ENCODE results near the gene WASHC2C.
"Not testable (repeated sequence)": the region's sequence is repeated elsewhere in the genome, so short reads cannot be mapped to it uniquely, and the experiment has no call there.

The WASHC2C gene

GRCh38 chr10:45809837-45810236 is 82.8 kb downstream of the WASHC2C start:
- no peaks in the 10 kb centered on the region for H3K27me3 ChIP-seq (ENCODE audit: control insufficient read depth in 1 of 2, insufficient read depth in 2 of 2, low read length in 2 of 2)
- no peak overlapping the region for H3K9ac ChIP-seq (ENCODE audit: low read depth in 1 of 2, low read length in 2 of 2)
- no peak overlapping the region for H3K4me3 ChIP-seq (ENCODE audit: low read depth in 1 of 2, low read length in 2 of 2)
- H3K9me3 ChIP-seq (ENCODE audit: control insufficient read depth in 1 of 2, low read length in 2 of 2) = no peaks in the 10 kb centered on the region
- no peak overlapping the region for H3K27ac ChIP-seq (ENCODE audit: low read depth, low read length)
- no peaks in the 10 kb centered on the region for H3K4me1 ChIP-seq (ENCODE audit: control insufficient read depth in 1 of 2, insufficient read depth in 2 of 2, low read length in 2 of 2)
- no peaks in the 10 kb centered on the region for H3K36me3 ChIP-seq (ENCODE audit: control insufficient read depth in 1 of 2, insufficient read depth in 2 of 2, low read length in 2 of 2)

GRCh38 chr10:45811075-45811474 is 84.0 kb downstream of the WASHC2C start:
- no peak overlapping the region for H3K4me3 ChIP-seq (ENCODE audit: low read depth in 1 of 2, low read length in 2 of 2)
- no peaks in the 10 kb centered on the region for H3K4me1 ChIP-seq (ENCODE audit: control insufficient read depth in 1 of 2, insufficient read depth in 2 of 2, low read length in 2 of 2)
- H3K9me3 ChIP-seq (ENCODE audit: control insufficient read depth in 1 of 2, low read length in 2 of 2) = no peaks in the 10 kb centered on the region
- H3K9ac ChIP-seq (ENCODE audit: low read depth in 1 of 2, low read length in 2 of 2) = no peak overlapping the region
- no peaks in the 10 kb centered on the region for H3K27me3 ChIP-seq (ENCODE audit: control insufficient read depth in 1 of 2, insufficient read depth in 2 of 2, low read length in 2 of 2)
- no peaks in the 10 kb centered on the region for H3K36me3 ChIP-seq (ENCODE audit: control insufficient read depth in 1 of 2, insufficient read depth in 2 of 2, low read length in 2 of 2)
- no peak overlapping the region for H3K27ac ChIP-seq (ENCODE audit: low read depth, low read length)

- H3K27ac ChIP-seq (ENCODE audit: low read depth, low read length); H3K4me3 ChIP-seq (ENCODE audit: low read depth in 1 of 2, low read length in 2 of 2); H3K9ac ChIP-seq (ENCODE audit: low read depth in 1 of 2, low read length in 2 of 2); H3K4me1 ChIP-seq (ENCODE audit: control insufficient read depth in 1 of 2, insufficient read depth in 2 of 2, low read length in 2 of 2); H3K9me3 ChIP-seq (ENCODE audit: control insufficient read depth in 1 of 2, low read length in 2 of 2); H3K27me3 ChIP-seq (ENCODE audit: control insufficient read depth in 1 of 2, insufficient read depth in 2 of 2, low read length in 2 of 2); H3K36me3 ChIP-seq (ENCODE audit: control insufficient read depth in 1 of 2, insufficient read depth in 2 of 2, low read length in 2 of 2): not testable (repeated sequence)
Measured at GRCh38 chr10:45812959-45813358, 85.9 kb downstream of the WASHC2C start.

- H3K9me3 ChIP-seq (ENCODE audit: control insufficient read depth in 1 of 2, low read length in 2 of 2); H3K4me3 ChIP-seq (ENCODE audit: low read depth in 1 of 2, low read length in 2 of 2); H3K9ac ChIP-seq (ENCODE audit: low read depth in 1 of 2, low read length in 2 of 2); H3K27ac ChIP-seq (ENCODE audit: low read depth, low read length); H3K36me3 ChIP-seq (ENCODE audit: control insufficient read depth in 1 of 2, insufficient read depth in 2 of 2, low read length in 2 of 2); H3K4me1 ChIP-seq (ENCODE audit: control insufficient read depth in 1 of 2, insufficient read depth in 2 of 2, low read length in 2 of 2); H3K27me3 ChIP-seq (ENCODE audit: control insufficient read depth in 1 of 2, insufficient read depth in 2 of 2, low read length in 2 of 2): not testable (repeated sequence)
Measured at GRCh38 chr10:45814146-45814545, 87.1 kb downstream of the WASHC2C start.

GRCh38 chr10:45817130-45817859 is 90.2 kb downstream of the WASHC2C start:
- H3K27ac ChIP-seq (ENCODE audit: low read depth, low read length) = no peak overlapping the region
- no peaks in the 10 kb centered on the region for H3K36me3 ChIP-seq (ENCODE audit: control insufficient read depth in 1 of 2, insufficient read depth in 2 of 2, low read length in 2 of 2)
- no peaks in the 10 kb centered on the region for H3K27me3 ChIP-seq (ENCODE audit: control insufficient read depth in 1 of 2, insufficient read depth in 2 of 2, low read length in 2 of 2)
- H3K9ac ChIP-seq (ENCODE audit: low read depth in 1 of 2, low read length in 2 of 2) = no peak overlapping the region
- H3K4me1 ChIP-seq (ENCODE audit: control insufficient read depth in 1 of 2, insufficient read depth in 2 of 2, low read length in 2 of 2) = no peaks in the 10 kb centered on the region
- H3K9me3 ChIP-seq (ENCODE audit: control insufficient read depth in 1 of 2, low read length in 2 of 2) = no peaks in the 10 kb centered on the region
- no peak overlapping the region for H3K4me3 ChIP-seq (ENCODE audit: low read depth in 1 of 2, low read length in 2 of 2)

GRCh38 chr10:45817912-45818311 is 90.8 kb downstream of the WASHC2C start:
- Histone ChIP-seq H3K36me3 (ENCODE audit: control insufficient read depth in 1 of 2, insufficient read depth in 2 of 2, low read length in 2 of 2) (no peaks in the 10 kb centered on the region), H3K4me3 (ENCODE audit: low read depth in 1 of 2, low read length in 2 of 2) (no peak overlapping the region), H3K9me3 (ENCODE audit: control insufficient read depth in 1 of 2, low read length in 2 of 2) (no peaks in the 10 kb centered on the region), H3K27ac (ENCODE audit: low read depth, low read length) (no peak overlapping the region), H3K27me3 (ENCODE audit: control insufficient read depth in 1 of 2, insufficient read depth in 2 of 2, low read length in 2 of 2) (no peaks in the 10 kb centered on the region), H3K9ac (ENCODE audit: low read depth in 1 of 2, low read length in 2 of 2) (no peak overlapping the region), H3K4me1 (ENCODE audit: control insufficient read depth in 1 of 2, insufficient read depth in 2 of 2, low read length in 2 of 2) (no peaks in the 10 kb centered on the region)

- no peak overlapping the region for H3K9ac ChIP-seq (ENCODE audit: low read depth in 1 of 2, low read length in 2 of 2)
- no peak overlapping the region for H3K27ac ChIP-seq (ENCODE audit: low read depth, low read length)
- no peaks in the 10 kb centered on the region for H3K9me3 ChIP-seq (ENCODE audit: control insufficient read depth in 1 of 2, low read length in 2 of 2)
- H3K4me3 ChIP-seq (ENCODE audit: low read depth in 1 of 2, low read length in 2 of 2) = no peak overlapping the region
- H3K4me1 ChIP-seq (ENCODE audit: control insufficient read depth in 1 of 2, insufficient read depth in 2 of 2, low read length in 2 of 2) = no peaks in the 10 kb centered on the region
- no peaks in the 10 kb centered on the region for H3K36me3 ChIP-seq (ENCODE audit: control insufficient read depth in 1 of 2, insufficient read depth in 2 of 2, low read length in 2 of 2)
- no peaks in the 10 kb centered on the region for H3K27me3 ChIP-seq (ENCODE audit: control insufficient read depth in 1 of 2, insufficient read depth in 2 of 2, low read length in 2 of 2)
Measured at GRCh38 chr10:45819552-45819951, 92.5 kb downstream of the WASHC2C start.

- H3K9me3 ChIP-seq (ENCODE audit: control insufficient read depth in 1 of 2, low read length in 2 of 2); H3K4me1 ChIP-seq (ENCODE audit: control insufficient read depth in 1 of 2, insufficient read depth in 2 of 2, low read length in 2 of 2); H3K4me3 ChIP-seq (ENCODE audit: low read depth in 1 of 2, low read length in 2 of 2); H3K36me3 ChIP-seq (ENCODE audit: control insufficient read depth in 1 of 2, insufficient read depth in 2 of 2, low read length in 2 of 2); H3K27me3 ChIP-seq (ENCODE audit: control insufficient read depth in 1 of 2, insufficient read depth in 2 of 2, low read length in 2 of 2); H3K27ac ChIP-seq (ENCODE audit: low read depth, low read length); H3K9ac ChIP-seq (ENCODE audit: low read depth in 1 of 2, low read length in 2 of 2): not testable (repeated sequence)
Measured at GRCh38 chr10:45820107-45820830, 93.2 kb downstream of the WASHC2C start.

- not testable (repeated sequence) for H3K9me3 ChIP-seq (ENCODE audit: control insufficient read depth in 1 of 2, low read length in 2 of 2); H3K36me3 ChIP-seq (ENCODE audit: control insufficient read depth in 1 of 2, insufficient read depth in 2 of 2, low read length in 2 of 2); H3K27me3 ChIP-seq (ENCODE audit: control insufficient read depth in 1 of 2, insufficient read depth in 2 of 2, low read length in 2 of 2); H3K4me1 ChIP-seq (ENCODE audit: control insufficient read depth in 1 of 2, insufficient read depth in 2 of 2, low read length in 2 of 2); H3K27ac ChIP-seq (ENCODE audit: low read depth, low read length); H3K9ac ChIP-seq (ENCODE audit: low read depth in 1 of 2, low read length in 2 of 2); H3K4me3 ChIP-seq (ENCODE audit: low read depth in 1 of 2, low read length in 2 of 2)
Measured at GRCh38 chr10:45822918-45823317, 95.9 kb downstream of the WASHC2C start.

Data from duodenal mucosa (tissue), 2 donors.